NCI-H460 (cell line): ENCODE measurements around the gene RRM2. TPM values are rescaled to one million over a fixed set of nuclear protein-coding genes. Genes with fewer than 3 reads are reported as not detected.
"Not testable (repeated sequence)": the region's sequence is repeated elsewhere in the genome, so short reads cannot be mapped to it uniquely, and the experiment has no call there.

Experiments used
- DNase-seq: peaks from one replicate; pipeline ENCODE4 v3.0.0-alpha.2; 2016; ENCODE audit warnings: low read depth; ENCODE audit errors: extremely low read depth
- total RNA-seq: library from RNA; depleted of rRNA; stranded (reverse); fragments of >200 nt; shearing (Covaris generic); gene quantifications from 2 replicates; pipeline ENCODE4 v1.2.3, GENCODE V29; 2014

RRM2 gene
- total RNA-seq, 1 experiment from 2014 or later = 68.7 TPM

GRCh38 chr2:10089565-10090190 is 32.9 kb upstream of the RRM2 start:
- DNase-seq = no peak

DNA sequence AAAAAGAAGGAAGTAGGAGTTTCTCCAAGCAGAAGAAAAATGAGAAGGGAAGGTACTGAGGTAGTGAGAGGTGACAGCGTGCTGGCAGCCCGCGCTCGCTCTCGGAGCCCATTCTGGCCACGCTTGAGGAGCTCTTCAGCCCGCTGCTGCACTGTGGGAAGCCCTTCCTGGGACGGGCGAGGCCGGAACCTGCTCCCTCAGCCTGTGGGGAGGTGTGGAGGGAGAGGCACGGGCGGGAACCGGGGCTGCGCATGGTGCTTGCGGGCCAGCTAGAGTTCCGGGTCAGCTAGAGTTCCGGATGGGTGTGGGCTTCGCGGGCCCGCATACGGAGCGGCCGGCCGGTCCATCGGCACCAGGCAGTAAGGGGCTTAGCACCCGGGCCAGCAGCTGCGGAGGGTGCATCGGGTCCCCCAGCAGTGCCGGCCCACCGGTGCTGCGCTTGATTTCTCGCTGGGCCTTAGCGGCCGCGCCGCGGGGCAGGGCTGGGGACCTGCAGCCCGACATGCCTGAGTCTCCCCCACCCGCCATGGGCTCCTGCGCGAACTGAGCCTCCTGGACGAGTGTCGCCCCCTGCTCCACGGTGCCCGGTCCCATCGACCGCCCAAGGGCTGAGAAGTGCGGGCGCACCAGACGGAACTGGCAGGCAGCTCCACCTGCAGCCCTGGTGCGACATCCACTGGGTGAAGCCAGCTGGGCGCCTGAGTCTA is 31.2 kb upstream of the RRM2 start:
- DNase-seq = no peak

- not testable (repeated sequence) for DNase-seq
These were observed 30.7 kb upstream of the RRM2 start for GRCh38 chr2:10091889-10092244.

- DNase-seq = no peak
These were observed 28.2 kb upstream of the RRM2 start for GRCh38 chr2:10094271-10094814.

- no peak for DNase-seq
These were observed 27.4 kb upstream of the RRM2 start for GRCh38 chr2:10095175-10095574.

DNA sequence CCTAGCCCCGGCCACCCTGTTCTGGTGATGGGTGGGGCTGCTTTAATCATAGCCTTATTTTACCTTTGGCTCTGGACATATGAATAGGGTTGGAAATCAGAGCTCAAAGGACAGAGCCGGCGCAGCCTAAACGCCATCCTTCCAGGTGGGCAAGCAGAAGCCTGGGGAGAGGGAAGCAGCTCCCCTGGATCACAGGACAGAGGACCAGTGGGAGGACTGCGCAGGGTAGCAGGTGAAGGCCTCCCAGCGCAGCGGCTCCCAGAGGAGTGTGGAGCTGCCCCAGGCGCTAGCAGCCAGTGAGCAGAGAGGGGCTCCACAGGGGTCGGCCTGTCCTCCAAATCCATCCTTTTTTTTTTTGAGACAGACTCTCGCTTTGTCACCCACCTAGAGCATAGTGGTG is 25.9 kb upstream of the RRM2 start:
- DNase-seq = no peak

DNA sequence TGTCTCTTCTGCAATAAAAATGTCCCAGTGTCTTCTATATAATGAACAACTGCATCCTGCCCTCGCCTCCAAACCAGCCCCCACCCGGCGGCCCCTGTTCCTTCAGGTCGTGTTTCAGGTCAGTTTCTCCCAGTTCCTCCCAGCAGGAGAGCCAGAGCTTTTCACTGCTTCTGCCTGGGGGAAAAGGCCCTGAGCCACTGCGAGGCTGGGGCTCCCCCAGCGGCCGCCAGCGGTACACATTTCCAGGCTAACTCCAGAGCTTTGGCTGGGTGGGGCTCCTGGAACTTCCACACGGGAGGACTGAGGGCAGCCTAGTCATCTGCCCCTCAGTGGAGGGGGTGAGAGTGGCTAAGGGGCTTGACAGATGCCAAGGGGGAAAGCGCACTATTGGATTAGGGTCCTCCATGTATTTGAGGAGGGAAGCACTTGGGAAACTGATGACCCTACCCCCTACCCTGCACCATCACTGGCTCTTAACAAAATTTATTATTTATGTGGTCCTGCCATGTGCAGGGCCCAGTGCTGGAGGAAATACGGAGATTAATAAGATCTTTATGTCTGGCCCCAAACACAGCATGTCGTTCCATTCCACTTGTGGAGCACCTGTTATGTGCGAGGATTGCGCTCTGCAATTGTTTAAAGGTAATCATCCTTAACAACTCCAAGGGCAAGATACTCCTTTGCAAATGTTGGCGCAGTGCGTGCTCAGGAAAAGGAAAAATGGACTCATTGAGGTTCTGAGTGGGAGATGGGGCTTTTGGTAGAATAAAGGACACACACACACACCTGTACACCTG is 25.0 kb upstream of the RRM2 start:
- DNase-seq = peak; percentile 61

DNA sequence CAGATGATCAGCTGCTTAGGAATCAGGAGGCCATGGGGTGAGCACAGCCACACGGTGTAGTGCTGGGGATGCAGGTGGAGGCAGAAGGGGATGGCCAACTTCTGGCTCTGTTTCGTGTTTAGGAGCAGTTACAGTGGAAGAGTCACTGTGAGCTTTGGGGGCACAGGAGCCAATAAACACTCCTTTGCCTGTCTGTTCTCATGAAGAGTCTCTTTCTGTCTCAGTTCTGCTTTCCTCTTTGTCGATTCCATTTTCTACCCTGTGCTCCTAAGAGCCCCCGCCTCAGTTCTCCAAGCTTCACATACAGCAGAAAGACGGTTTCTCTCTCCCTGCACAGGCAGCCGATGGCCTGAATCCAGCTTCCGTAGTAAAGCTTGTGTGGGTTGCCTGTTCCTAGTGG is 21.0 kb upstream of the RRM2 start:
- no peak for DNase-seq

DNA sequence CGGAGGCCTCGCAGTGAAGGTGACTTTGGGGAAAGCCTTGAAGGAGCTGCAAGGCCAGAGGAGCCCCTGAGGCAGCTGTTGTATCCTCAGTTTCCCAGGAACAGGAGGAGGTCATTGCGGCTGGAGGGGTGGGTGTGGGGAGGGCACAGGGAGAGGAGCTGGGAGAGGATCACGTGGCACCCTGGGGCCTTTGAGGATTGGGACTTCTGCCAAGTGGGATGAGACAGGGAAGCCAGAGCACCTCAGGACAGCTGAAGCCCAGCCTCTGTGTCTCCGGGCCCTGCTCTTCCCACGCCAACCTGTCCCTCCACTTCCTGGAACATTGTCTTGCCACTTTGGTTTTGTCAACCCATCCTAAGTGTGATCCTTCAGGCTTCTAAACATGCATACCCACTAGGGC is 19.4 kb upstream of the RRM2 start:
- DNase-seq = no peak

GRCh38 chr2:10104906-10105305 is 17.6 kb upstream of the RRM2 start:
- not testable (repeated sequence) for DNase-seq

GRCh38 chr2:10109311-10109710 is 13.2 kb upstream of the RRM2 start:
- DNase-seq = no peak

GRCh38 chr2:10119027-10119325 is 3.6 kb upstream of the RRM2 start:
- DNase-seq = no peak

- no peak for DNase-seq
These were observed 2.9 kb upstream of the RRM2 start for GRCh38 chr2:10119601-10120157.

DNA sequence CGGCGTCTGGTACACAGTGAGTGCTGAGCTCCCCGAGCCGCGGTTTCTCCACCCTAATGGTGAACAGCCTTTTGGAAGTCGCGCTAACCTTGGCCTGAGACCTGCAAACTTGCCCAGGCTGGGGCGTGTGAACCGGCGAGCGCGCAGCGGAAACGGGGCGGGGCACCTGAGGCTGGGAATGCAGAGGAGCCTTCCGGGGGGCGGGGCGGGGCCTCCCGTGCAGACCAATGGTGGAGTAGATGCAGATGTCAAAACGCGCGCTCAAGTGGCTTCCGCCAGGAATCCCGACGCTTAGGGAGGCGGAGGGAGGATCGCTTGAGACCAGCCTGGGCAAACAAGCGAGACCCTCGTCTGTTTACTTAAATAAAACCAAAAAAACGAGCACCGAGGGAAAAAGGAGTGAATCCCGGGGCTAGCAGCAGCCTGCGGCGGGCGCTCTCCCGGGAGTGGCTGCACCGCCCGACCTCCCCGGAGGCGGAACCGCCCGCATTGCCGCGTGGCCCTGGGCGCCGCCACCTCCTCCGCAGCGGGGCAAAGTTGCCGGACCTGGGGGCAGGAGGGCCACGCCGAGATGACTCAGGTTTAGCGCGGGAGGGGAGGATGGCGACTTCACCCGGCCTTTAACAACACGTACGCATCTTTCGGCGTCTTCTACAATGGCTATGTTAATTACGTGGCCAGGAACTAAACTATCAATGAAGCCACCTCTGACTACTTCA is 2.2 kb upstream of the RRM2 start:
- peak; percentile 96 for DNase-seq

DNA sequence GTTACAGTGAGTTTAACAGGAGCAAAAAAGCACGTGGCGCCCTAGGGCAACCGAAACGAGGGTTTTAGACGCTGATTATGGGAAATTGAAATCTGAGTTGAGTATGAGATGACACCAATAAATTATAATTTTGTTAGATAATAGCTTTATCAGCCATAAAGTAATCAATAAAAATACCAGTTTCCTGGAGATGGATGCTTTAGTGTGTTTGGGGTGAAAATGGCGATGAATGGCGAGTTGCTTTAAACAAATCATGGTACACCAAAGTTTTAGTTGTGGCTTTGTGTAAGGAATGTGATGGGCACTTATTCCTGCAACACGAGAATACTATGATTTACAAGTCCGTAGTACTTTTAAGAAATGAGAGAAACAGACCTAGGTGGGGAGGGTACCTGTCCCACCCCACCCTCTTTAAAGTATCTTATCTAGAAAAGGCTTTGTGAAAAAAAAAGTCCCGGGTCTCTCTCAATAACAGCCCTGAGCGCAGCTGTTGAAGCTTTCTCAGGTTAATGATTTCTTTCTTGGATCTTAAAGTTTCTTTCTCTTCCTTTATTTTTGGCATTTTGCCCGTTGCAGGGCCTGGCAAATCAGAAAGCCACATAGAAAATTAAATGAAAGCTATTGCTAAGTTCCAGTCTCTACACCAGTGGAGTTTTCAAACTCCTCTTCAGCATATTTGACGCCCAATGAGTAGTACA is 1.5 kb upstream of the RRM2 start:
- DNase-seq = no peak

- no peak for DNase-seq
These were observed 742 bp downstream of the RRM2 start for GRCh38 chr2:10123281-10123680.

DNA sequence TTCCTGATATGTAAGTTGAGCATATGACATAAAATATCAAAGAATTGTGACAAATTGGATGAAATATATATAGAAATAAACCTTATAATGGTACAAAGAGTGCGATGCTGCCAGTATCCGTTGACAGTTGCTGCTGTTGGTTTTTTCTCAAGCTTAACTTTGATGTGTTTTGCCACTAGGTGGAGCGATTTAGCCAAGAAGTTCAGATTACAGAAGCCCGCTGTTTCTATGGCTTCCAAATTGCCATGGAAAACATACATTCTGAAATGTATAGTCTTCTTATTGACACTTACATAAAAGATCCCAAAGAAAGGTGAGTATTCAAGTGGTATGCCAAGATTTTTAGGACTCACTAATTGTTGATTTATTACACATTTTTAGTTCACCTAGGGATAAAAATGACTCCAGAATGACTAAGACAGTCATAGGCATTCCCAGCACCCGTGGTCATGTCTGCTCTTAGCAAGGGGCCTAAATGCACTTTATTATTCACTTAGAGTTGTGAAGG is 2.1 kb downstream of the RRM2 start:
- DNase-seq = peak; percentile 76

- no peak for DNase-seq
These were observed 3.5 kb downstream of the RRM2 start for GRCh38 chr2:10125842-10126631.

GRCh38 chr2:10126632-10127026 is 4.1 kb downstream of the RRM2 start:
- no peak for DNase-seq
